Uterine smooth muscle cell (primary cell): ENCODE measurements around the gene EIF2AK3. TPM values are rescaled to one million over a fixed set of nuclear protein-coding genes. Genes with fewer than 3 reads are reported as not detected.

Experiments
- total RNA-seq: library from RNA; depleted of rRNA; stranded (reverse); fragments of >200 nt; gene quantifications from 2 replicates; pipeline ENCODE4 v1.2.3, GENCODE V29; 2014

EIF2AK3 gene
- total RNA-seq = 28.2 and 42.1 TPM in 2 replicates

GRCh38 chr2:88627055-88627855 is at the start of gene EIF2AK3:
TSS of gene EIF2AK3 (minus strand) at chr2:88627464. CDS start at chr2:88627274, 190 bp downstream.

Other genes with a start within 250 kb of the EIF2AK3 start
- not detected in 2 replicates for gene FOXI3, start 174.8 kb downstream of the EIF2AK3 start, total RNA-seq
- 7.6 and 10.8 TPM in 2 replicates for gene RPIA, start 64.2 kb upstream of the EIF2AK3 start, total RNA-seq